ENCODE data around the gene C1QTNF8.
"Not testable (repeated sequence)": the region's sequence is repeated elsewhere in the genome, so short reads cannot be mapped to it uniquely, and the experiment has no call there.

Gene C1QTNF8

DNA sequence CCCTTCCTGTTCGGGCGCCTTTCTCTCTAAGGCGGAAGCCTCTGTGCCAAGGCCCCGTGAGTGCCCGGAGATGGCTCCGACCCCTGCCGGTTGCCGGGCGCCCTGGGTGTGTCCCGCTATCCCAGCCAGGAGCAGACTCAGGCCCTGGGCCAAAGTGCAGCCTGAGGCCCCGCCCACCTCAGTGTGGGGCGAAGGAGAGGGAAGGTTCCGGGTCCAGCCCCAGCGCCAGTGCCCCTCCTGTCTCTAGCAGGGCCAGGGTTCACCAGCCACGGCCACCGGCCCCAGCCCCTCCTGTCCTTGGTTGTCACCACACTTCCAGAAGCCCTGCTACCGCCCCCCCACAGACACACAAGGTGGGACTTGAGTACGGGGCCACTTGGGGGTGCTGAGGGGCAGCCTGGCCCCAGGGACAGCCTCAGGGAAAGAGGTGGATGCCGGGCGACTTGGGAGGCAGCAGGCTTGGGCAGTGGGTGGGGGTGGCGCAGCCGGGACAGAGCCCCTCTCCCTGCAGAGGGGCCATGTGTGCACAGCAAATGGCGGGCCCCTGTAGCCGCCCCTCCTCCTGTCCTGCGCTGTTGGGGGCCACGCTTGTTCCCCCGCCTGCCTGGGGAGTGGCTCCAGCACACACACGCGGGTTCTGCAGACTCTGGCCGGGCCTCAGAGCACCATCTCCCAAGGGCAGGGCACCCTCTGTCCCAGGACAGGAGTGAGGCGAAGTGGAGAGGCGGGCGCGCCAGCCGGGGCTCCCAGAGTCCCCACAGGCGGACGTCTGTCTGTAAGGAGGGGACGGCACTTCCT is 6.0 kb downstream of the C1QTNF8 start:
- Histone ChIP-seq H3K4me3 (IDR thresholded peaks at IDR 0.05; ENCODE audit: insufficient read depth, low read depth, low read length) (no peak overlapping the region), H3K79me2 (ENCODE audit: insufficient read depth, low read depth) (no peaks in the 10 kb centered on the region), H4K20me1 (ENCODE audit: insufficient read depth) (no peaks in the 10 kb centered on the region), H3K27ac (no peak overlapping the region), H3K4me2 (no peak overlapping the region), H3K27me3 (ENCODE audit: insufficient read depth, low read depth) (peaks cover 62% of the 10 kb centered on the region), H3K4me1 (ENCODE audit: low read depth, poor library complexity, severe bottlenecking) (no peaks in the 10 kb centered on the region), H3K36me3 (ENCODE audit: insufficient read depth) (no peaks in the 10 kb centered on the region), H2AFZ (ENCODE audit: low read depth) (no peak overlapping the region), H3K9ac (no peak overlapping the region)
- TF ChIP-seq, protein P1, sequence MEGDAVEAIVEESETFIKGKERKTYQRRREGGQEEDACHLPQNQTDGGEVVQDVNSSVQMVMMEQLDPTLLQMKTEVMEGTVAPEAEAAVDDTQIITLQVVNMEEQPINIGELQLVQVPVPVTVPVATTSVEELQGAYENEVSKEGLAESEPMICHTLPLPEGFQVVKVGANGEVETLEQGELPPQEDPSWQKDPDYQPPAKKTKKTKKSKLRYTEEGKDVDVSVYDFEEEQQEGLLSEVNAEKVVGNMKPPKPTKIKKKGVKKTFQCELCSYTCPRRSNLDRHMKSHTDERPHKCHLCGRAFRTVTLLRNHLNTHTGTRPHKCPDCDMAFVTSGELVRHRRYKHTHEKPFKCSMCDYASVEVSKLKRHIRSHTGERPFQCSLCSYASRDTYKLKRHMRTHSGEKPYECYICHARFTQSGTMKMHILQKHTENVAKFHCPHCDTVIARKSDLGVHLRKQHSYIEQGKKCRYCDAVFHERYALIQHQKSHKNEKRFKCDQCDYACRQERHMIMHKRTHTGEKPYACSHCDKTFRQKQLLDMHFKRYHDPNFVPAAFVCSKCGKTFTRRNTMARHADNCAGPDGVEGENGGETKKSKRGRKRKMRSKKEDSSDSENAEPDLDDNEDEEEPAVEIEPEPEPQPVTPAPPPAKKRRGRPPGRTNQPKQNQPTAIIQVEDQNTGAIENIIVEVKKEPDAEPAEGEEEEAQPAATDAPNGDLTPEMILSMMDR (conservative IDR thresholded peaks at IDR 0.05; ENCODE audit: low read depth, low read length): no peak

DNA sequence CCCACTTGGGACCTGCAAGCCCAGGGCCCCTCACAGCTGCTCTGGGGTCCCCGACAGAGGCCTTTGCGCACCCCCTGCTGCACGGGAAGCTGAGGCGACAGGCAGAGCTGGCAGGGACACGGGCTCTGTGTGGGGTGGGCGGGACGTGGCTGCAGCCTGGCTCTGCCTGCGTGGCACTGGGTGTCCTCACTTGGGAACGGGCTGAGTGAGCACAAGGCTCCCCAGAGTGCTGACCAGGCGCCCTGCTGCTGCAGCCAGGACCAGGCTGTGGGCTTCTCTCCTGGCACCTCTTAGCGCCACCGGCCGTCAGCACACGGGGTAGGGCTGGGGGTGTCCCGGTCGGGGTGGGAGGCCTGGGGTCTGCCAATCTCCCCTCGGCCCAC is 6.6 kb downstream of the C1QTNF8 start:
- Histone ChIP-seq H3K79me2 (ENCODE audit: insufficient read depth, low read depth) (no peaks in the 10 kb centered on the region), H4K20me1 (ENCODE audit: insufficient read depth) (no peaks in the 10 kb centered on the region), H2AFZ (ENCODE audit: low read depth) (no peak overlapping the region), H3K27me3 (ENCODE audit: insufficient read depth, low read depth) (peaks cover 62% of the 10 kb centered on the region), H3K4me3 (IDR thresholded peaks at IDR 0.05; ENCODE audit: insufficient read depth, low read depth, low read length) (no peak overlapping the region), H3K4me1 (ENCODE audit: low read depth, poor library complexity, severe bottlenecking) (no peaks in the 10 kb centered on the region), H3K9ac (no peak overlapping the region), H3K36me3 (ENCODE audit: insufficient read depth) (no peaks in the 10 kb centered on the region), H3K27ac (no peak overlapping the region), H3K4me2 (no peak overlapping the region)
- TF ChIP-seq, protein P1 (conservative IDR thresholded peaks at IDR 0.05; ENCODE audit: low read depth, low read length): no peak

DNA sequence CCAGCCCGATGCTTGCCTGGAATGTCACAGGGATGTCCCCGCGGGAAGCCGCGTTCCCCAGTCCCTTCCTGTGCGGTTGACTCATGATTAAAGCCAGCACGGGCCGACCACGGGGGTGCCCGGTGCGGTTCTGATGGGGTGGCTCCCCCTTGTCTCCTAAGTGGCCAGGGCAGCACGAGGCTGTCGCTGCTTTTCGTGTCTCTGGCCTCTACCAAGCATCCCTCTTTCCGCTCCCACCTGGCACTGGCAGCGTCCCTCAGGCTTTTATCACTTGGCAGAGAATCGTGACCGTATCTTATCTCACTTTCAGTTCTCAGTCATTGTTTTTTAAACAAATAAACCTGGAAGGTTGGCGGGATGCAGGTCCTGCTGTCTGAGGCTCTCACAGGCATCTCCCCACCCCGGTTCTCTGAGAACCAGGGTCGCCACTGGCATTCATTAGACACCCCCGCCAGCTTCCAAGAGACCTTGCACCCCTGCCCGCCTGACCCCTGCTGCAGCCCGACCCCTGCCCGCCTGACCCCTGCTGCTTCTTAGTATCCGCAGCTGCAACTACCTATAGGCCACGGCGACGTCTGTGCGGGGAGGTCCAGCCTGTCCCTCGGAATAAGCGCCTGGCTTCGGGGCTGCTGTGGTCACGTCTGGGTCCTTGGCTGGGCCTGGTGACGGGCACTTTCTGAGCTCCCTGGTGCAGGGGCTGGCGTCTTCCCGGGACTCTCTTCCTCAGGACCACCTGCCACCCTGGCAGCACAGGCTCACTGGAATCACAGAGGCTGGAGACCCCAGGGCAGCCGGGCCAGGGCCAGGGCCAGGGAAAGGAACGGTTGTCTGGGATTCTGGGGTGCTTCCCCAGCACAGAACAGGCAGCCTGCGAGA is 7.5 kb downstream of the C1QTNF8 start:
- H3K36me3 ChIP-seq (ENCODE audit: insufficient read depth): no peaks in the 10 kb centered on the region
- H3K27ac ChIP-seq: no peak overlapping the region
- TF ChIP-seq, protein P1 (conservative IDR thresholded peaks at IDR 0.05; ENCODE audit: low read depth, low read length): no peak
- H3K4me1 ChIP-seq (ENCODE audit: low read depth, poor library complexity, severe bottlenecking): no peaks in the 10 kb centered on the region
- no peak overlapping the region for H3K4me3 ChIP-seq (IDR thresholded peaks at IDR 0.05; ENCODE audit: insufficient read depth, low read depth, low read length)
- H2AFZ ChIP-seq (ENCODE audit: low read depth): no peak overlapping the region
- H3K27me3 ChIP-seq (ENCODE audit: insufficient read depth, low read depth): peaks cover 65% of the 10 kb centered on the region
- no peaks in the 10 kb centered on the region for H3K79me2 ChIP-seq (ENCODE audit: insufficient read depth, low read depth)
- H3K9ac ChIP-seq: no peak overlapping the region
- H3K4me2 ChIP-seq: no peak overlapping the region
- H4K20me1 ChIP-seq (ENCODE audit: insufficient read depth): no peaks in the 10 kb centered on the region

GRCh38 chr16:1086443-1086842 is 9.6 kb downstream of the C1QTNF8 start:
- H3K27me3 ChIP-seq (ENCODE audit: insufficient read depth, low read depth): peaks cover 83% of the 10 kb centered on the region
- not testable (repeated sequence) for H3K9ac ChIP-seq; H3K27ac ChIP-seq; H3K4me3 ChIP-seq (IDR thresholded peaks at IDR 0.05; ENCODE audit: insufficient read depth, low read depth, low read length); H3K36me3 ChIP-seq (ENCODE audit: insufficient read depth); H4K20me1 ChIP-seq (ENCODE audit: insufficient read depth); H3K4me2 ChIP-seq; H3K79me2 ChIP-seq (ENCODE audit: insufficient read depth, low read depth); H2AFZ ChIP-seq (ENCODE audit: low read depth); H3K4me1 ChIP-seq (ENCODE audit: low read depth, poor library complexity, severe bottlenecking)

Measured in KMS-11 (cell line).